C1 segment of cervical spinal cord (tissue), 14 donors: ENCODE data around the gene NRP2.
A peak's percentile ranks its signal among the peaks of the same experiment; 100 is the strongest.

ENCODE experiments used
- DNase-seq, 14 donors: peaks; one replicate each; lab custom pipeline; 2025; lab: John Stamatoyannopoulos, UW

NRP2 gene

DNA sequence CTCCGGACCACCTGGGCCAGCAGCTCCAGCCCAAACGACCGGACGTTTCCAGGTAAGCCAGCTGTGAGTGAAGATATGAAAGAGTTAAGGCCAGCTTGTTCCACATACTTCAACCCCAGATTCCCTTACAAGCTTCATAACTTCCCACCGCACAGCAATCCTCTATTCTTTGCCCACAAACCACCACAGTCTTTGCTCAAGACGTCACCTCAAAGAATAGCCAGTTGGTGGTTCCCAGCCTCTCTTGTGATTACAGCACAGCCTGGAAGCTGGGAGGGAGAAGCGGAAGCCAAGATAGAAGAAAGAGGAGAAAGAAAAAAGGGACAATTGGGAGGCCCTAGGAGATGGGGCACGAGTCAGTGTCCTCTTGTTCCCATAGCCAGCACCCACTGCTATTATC is 70.6 kb downstream of the NRP2 start:
- DNase-seq = peak in 1 of 14 donors; percentile 27

DNA sequence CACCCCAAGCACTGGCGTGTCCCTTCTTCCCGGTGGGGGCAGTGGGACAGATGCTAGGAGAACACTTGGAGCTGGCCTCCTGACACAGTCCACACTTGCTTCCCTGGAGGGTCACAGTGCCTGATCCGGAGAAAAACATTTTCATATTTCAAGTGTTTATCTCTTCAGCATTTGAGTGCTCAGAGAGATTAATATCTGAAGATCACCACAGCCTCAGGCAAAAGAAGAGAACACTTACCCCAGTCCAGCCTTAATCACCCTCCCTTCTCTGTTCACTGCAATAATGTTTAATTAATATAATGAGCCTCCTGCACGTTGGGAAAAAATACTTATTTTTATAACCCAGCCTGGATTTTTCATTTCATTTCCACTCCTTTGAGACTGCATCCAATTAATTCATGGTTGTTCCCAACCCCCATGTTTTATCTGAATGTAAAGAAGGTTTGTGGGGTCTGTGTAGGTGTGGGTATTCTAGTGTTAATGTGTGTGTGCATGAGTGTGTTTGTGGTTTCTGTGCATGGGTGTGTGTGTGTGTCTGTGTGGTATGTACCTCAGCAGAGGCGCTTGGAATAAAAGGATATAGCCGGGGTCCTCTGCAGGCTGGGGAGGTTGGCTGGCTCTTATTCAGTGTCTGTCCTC is 72.1 kb downstream of the NRP2 start:
- no peak for DNase-seq

DNA sequence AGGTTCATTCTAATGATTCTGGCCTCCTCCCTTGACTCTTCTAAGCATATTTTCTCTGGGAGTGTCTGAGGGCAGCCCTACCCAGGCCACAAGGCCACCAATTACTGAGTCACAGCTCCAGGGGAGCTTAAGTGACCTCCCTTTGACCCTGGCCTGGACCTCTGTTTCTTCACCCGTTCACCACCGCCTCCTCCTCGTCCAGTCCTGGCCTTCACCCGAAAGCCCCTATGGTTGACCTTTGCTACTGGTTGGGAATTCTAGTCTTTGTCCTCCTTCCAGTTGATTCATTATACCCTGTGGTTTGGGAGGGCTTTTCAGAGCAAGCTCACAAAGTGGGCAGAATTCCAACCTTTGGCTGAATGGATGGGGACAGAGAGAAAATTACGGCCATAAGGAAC is 72.6 kb downstream of the NRP2 start:
- DNase-seq = peak in 1 of 14 donors; percentile 8

DNA sequence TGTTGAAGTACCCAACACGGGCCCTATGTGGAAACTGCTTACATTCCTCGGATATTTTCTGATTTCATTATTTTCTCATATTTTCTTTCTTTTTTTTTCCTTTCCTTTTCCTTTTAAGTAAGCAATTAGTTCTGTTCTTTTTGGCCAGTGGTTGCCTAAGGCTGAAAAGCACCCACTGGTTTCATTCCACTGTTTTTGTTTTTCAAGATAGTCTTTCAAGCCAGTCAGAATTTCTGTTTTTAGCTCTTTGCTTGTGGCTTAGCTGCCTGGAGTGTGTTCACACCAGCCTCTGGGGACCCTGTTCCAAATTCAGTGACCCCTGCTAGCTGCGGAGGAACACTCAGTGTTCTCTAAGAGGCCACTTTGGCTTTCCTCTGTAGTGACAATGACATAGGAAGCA is 73.6 kb downstream of the NRP2 start:
- no peak for DNase-seq

DNA sequence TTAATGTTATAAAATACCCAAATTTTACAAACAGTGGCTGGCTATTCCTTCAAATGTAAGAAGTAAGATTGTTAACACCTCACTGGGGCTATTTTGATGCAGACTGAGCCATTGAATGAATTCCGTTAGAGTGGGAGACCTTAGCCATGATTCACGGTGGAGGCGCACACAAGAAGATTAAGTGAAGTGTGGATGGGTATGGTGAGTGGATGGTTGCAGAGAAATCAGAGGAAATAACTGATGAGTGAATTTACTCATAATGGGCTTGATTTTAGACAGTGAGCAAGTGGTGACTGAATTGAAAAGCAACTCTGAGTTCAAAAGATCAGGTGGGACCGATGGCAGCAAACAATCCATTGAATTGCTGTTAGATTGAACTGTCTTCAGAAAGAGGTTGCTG is 75.0 kb downstream of the NRP2 start:
- no peak for DNase-seq

DNA sequence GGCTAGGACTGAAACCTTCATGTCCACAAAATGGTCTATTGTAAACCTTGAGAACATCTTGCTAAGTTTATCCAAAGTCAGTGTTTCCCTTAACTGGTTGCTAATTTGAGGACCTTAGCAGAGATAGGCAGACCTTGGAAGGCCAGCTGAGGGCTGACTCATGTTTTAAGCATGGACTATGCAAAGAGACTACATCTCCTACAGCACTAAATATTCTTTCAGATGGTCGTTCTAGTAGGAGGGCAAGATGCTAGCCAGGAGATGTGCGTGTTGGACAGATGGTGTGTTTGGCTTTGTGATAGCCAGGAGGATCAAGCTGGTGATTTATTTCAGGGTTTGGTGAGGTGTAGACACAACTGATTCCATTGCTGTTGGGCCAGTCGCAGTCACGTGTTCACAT is 75.8 kb downstream of the NRP2 start:
- DNase-seq = peak in 1 of 14 donors; percentile 45

DNA sequence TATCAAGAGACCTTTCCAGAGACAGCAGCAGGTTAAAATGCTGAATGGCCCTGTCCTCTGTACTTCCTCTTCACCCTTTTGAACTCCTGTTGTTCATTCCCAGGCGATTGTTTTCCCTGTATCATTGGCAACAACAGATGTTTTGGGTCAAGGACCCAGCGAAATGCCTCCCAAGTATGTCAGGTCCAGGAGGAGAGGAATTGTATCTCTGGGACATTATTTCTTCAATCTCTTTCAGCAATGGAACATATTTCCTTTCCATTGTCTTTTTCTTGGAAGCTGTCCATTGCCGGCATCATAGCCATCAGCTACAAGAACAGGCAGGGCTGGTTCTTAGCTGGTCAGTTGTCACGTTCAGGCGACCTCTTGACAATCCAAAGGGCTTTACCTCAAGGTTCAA is 76.2 kb downstream of the NRP2 start:
- no peak for DNase-seq

DNA sequence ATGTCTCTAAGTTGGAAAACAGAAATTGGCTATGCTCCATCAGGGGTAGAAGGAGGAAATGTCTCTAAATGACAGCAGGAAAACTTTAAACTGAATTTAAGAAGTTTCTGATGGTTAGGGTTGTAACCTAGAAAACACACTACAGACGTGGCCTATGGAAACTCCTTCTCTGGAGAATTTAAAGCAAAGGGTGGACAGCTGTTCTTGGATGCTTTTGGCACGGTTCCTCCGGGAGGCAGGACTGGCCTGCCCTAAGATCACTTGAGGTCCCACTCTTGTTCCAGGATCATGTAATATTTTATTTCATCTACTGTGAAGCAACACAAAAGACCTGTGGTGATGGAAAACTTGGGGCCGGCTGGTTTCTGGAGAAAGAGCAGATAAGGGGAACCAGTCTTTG is 77.0 kb downstream of the NRP2 start:
- no peak for DNase-seq

DNA sequence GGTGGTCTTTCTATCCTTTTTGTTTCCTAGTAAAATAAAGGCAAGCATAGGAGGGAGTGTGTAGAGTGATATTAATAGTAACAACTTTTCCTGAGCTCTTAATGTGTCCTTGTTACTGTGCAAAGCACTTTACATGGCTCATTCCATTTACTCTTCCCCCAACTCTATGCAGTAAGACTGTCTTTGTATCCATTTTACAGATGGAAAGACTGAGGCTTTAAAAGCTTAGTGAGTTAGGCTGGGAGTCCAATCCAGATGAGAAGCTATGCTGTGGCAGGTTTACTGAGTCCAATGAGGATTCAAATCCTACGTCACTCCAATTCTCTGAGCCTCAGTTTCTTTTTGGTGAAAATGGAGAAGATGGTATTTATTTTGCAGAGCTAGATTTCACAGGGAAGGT is 77.4 kb downstream of the NRP2 start:
- no peak for DNase-seq

DNA sequence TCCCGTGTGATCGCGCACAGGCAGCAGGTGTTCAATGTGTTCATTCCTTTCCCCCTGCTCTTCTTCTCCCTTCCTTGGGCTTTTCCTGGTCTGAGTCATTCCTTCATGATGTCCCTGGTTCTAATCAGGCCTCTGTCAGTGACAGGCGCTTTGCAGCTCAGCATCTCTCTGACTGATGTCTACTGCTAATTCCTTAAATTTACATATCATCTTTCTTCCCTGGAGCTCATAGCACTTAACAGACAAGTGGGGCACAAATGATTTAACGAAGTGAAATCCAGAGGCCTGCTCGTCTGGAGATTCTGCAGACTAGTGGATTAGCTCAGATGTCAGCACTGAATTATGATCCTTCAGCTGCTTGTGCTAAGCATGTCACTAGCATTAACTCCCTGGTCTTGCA is 77.9 kb downstream of the NRP2 start:
- DNase-seq = no peak

DNA sequence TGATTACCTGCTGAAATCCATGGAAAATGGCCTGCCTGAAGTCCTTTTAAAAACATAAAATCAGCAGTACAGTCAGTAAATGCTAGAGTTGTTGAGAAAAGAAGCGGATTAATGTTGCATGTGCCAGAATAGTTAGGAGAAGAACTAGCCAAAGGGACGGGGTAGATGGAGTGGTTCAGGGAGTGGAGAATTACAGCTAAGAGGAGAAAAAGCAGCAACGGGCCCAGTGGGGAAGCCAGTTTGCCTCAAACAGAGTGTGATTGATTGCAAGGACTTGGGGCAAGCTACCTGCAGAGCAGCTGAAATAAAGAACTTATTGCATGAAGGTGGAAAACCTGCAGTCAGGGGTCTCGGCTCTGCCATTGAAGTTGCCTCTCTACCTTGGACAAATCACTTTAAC is 79.1 kb downstream of the NRP2 start:
- no peak for DNase-seq

DNA sequence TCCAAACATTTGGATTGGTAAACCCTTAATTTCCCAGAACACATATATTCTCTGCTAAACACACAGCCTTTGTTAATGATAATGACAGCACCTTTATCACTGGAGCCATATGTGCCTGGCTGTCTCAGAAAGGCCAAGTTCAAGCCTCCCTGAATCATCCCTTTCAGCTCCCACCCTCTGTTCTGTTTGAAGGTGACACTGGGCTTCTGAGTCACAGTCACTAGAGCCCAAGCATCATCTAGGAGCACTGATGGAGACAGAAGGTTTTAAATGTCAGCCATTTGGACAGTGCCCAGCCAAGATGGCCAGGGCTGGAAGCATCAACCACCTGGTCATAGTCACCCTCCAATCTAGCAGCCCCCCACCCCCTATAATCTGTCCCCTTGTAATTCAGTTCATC is 80.6 kb downstream of the NRP2 start:
- peak in 1 of 14 donors; percentile 18 for DNase-seq

DNA sequence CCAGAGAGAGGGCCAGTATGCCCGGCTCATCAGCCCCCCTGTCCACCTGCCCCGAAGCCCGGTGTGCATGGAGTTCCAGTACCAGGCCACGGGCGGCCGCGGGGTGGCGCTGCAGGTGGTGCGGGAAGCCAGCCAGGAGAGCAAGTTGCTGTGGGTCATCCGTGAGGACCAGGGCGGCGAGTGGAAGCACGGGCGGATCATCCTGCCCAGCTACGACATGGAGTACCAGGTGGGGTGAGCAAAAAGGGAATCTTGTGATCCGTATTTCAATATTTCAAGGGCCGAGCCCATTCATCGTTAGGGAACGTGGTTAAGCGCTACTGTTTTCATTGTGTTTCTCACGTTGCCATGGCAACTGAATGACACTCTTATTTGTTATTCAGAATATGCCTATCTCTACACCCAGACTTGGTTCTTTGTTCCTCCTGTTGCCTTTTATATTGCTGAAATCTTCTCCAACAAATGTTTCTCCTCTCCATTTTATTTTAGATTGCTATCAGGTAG is 81.5 kb downstream of the NRP2 start:
- peak in 9 of 14 donors; percentile 5 to 60 (median 24) for DNase-seq

DNA sequence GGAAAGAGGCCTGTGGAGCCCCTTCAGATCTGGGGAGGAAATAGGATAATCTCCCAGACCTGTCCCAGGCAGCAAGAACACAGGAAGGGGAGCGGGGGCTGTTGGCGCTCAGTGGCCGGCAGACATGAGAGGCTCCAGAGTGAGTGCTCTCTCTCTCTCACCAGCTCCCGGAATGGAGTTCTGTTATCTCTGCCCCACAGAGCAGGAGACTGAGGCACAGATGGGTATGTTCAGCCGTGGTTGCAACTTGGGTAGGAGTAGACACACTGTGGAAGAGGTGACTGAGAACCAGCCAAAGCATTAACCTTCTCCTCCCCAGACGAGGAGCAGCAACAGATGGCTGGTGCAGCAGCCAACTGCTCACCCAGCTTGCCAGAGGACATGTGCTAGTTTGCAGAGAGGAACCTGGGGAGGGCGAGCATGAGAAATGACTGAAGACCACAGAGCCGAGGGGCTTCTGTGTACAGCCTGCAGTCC is 82.0 kb downstream of the NRP2 start:
- DNase-seq = peak in 2 of 14 donors; percentile 21 to 80

DNA sequence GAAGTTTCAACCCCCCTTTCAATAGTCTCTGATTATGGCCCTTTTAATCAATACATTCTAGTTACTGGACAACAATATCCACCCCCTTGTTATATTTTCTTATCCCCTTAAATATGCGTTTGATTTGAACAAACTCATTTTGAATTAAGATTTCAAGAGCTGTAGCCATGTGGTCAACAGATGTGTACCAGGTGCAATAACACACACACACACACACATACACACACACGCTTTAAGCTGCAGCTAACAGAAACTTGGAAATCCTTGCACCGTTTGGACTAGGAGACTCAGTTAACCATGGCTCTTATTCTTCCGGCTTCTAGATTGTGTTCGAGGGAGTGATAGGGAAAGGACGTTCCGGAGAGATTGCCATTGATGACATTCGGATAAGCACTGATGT is 82.8 kb downstream of the NRP2 start:
- no peak for DNase-seq

DNA sequence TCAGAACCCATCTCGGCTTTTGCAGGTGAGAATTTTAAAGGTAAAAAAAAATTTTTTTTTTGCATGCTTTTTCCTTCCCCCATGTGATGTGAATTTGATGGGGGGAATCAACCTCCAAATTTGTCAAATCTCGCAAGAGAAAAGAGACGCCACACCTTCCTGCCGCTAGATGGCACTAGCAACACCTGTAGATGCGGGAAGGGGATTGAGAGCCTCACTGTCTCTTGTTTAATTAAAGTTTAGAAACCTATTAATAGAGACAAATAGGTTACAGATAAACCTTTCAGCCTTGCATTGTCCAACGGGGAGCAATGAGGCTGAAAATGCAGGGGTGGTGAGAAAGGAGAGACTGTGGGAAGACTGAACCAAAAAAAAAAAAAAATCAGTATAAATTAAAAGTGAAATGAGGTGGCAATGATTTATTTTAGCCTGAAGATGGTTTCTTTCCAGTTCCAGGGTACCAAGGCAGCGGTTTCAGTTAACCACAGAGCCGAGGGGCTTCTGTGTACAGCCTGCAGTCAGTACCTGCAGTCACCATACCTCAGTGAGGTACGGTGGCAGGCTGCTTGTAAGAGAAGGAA is 84.6 kb downstream of the NRP2 start:
- peak in 3 of 14 donors; percentile 15 to 34 (median 18) for DNase-seq

DNA sequence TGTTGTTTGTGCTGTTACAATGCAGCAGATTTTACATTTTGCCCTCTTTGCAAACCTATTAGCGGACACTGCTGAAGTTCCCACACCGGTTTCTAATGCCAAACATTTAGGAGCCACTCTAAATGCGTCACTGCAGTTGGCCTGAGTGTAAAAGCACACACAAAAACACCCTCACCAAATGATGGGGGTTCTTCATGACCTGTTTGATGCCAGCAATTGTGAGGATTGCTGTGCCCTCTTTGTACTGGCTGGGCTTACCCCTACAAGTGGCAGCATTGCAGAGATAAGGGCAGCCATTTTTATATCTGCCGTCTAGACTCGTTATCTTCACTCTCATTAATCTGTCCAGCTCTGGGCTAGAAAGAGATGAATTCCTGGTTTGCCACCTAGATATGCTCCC is 85.3 kb downstream of the NRP2 start:
- DNase-seq = no peak

DNA sequence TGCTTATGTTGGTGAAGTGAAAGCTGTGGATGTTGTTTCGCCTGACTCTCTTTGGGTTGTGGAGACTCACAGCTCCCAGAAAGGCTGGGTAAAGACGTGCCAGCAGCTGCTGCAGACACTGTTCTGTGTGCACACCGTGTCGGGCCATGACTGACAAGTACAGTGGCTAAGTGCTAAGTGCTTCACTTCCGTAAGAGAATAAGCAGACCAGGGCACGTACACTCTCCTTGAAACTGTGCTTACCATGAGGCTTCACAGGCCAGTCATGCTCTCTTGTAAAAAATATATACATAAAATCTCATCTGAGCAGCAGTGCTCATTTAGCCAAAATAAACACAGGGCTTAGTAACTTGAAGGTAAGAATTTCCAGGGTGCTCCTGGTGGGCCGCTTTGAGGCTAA is 86.0 kb downstream of the NRP2 start:
- no peak for DNase-seq

DNA sequence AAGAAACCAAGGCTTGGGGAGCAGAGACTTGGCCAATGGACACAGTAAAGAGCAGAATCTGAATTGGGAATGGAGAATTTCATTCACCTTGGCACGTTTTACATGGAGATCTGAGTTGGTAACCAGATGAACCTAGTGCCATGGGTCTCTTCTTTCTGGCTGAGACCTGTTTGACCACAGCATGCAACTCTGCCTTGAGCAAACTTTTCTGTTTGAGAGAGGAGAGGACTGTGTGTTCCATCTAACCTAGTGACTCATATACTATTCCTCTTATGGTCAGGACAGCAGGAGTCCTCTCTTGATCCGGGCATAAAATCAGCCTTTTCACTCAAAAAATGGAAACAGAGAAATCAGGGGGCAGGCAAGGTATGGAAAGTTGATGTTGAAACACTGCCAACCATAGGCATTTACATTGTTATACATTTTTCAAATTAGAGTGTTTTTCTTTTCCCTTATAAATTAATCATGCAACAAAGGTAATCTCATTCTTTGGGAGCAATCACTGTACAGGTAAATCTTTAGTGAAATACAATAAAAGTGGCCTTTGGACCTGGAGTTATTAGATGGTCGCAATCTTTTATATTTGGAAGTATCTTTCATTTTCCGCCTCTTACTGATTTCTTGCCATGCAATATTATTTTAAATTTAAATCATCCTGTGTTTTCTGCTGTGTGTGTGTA is 86.7 kb downstream of the NRP2 start:
- DNase-seq = no peak

DNA sequence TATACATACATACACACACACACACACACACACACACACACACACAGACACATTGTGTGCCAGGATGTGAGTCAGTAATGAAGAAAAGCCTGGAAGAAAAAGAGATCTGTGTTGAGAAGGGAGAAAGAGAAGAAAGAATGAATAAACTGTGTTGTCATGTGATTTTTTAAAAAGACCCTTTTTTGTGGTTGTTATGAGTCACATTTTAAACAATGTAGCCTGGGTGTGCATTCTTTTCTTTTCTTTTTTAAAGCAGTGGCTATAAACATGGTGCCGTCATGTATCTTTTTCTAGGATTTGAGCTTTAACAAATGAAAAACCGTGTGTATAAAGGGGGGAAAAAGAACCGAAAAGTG is 87.2 kb downstream of the NRP2 start:
- DNase-seq = peak in 1 of 14 donors; percentile 22

DNA sequence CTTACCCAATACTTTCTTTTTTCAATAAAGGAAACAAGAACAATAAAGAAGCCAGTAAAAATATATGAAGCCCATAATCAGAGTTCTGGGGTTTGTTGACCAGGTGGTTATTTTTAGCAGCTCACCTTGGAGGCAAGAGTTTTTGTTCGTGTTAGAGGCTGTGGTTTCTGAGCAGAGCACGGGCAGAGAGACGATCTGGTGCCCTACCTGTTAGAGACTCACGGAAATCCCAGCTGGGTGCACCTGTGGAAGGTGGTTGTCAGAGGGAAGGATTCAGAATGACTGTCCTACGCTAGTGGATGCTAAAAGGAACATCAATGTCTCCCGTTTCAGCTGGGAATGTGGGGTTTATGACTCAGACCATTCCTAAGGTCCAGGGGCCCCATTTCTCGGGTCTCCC is 87.6 kb downstream of the NRP2 start:
- DNase-seq = no peak

DNA sequence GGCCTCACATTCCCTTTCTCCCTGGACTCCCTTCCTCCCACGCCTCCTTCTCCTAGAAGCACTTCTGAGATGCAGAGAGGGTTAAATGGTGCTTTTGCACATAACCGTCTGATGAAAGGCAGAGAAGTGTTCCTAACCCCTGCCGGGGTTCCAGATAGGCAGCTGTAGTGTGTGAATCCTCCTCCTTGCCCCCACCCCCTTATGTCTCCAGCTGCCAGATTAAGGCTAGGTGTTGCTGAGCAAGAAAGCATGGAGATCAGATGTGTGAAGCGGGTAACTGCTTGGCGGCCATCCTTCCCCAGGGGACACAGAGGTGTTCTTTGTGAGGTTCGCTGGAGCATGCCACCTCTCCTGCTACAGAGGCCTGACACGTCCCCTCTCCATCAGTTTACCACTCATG is 88.3 kb downstream of the NRP2 start:
- DNase-seq = no peak

DNA sequence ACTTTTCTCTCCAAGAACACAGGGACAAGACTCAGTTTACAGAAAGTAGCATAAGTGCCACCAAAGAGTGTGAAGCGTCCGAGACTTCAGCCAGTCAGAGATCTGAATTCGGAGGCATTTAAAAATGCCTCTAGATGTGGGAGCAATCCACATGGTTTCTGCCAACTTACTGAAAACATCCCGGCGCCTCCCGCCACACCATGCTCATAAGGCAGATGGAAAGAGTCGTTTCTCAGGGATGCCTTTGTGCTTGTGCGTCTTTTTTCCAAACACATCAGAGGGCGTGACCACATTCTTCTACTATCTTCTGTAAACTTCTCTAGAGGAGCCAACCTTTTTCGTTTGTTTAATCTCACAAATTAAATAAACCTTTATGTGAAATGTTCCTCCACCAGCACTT is 88.7 kb downstream of the NRP2 start:
- DNase-seq = no peak
